Body of pancreas (tissue), 4 donors: Measurements from ENCODE around the gene ECT2L.

ENCODE experiments used
- POLR2A ChIP-seq, 3 donors: fragments of 450-650 bp; IDR thresholded peaks; one replicate each; pipeline ENCODE4 v1.6.1; 2016; ENCODE audit warnings: antibody characterized with exemption in 3 of 3, mild to moderate bottlenecking in 2 of 3
- TF ChIP-seq, protein P1 (sequence below), 7 experiments: fragments of 450-650 bp in 4 of 7; fragments of 200-600 bp in 3 of 7; sonication (generic) in 3 of 7; IDR thresholded peaks; one replicate each; pipeline ENCODE4 v1.5.1; 2016 to 2019; ENCODE audit warnings: antibody characterized with exemption in 7 of 7

DNA sequence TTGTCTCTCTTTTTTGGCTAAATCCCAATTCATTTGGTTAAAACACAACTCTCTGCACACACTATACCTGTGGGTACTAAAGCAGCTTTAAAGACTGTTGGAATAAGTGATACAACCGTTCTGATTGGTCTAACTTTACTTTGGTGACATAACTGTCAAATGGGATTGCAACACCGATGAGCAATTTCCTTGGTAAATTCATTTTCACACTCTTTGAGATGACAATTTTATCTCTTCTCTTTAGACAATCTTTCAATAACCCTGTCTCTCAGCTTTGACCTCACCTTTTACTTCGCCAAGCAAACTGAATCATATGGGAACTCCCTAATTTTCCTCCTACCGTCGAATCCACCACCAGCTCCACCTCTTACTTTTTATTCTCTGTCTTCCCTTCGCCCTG lies 60.8 kb downstream of the ECT2L start:
- no peak for TF ChIP-seq POLR2A (IDR thresholded peaks at IDR 0.05)
- TF ChIP-seq, protein P1, sequence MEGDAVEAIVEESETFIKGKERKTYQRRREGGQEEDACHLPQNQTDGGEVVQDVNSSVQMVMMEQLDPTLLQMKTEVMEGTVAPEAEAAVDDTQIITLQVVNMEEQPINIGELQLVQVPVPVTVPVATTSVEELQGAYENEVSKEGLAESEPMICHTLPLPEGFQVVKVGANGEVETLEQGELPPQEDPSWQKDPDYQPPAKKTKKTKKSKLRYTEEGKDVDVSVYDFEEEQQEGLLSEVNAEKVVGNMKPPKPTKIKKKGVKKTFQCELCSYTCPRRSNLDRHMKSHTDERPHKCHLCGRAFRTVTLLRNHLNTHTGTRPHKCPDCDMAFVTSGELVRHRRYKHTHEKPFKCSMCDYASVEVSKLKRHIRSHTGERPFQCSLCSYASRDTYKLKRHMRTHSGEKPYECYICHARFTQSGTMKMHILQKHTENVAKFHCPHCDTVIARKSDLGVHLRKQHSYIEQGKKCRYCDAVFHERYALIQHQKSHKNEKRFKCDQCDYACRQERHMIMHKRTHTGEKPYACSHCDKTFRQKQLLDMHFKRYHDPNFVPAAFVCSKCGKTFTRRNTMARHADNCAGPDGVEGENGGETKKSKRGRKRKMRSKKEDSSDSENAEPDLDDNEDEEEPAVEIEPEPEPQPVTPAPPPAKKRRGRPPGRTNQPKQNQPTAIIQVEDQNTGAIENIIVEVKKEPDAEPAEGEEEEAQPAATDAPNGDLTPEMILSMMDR (IDR thresholded peaks at IDR 0.05): no peak
